NCI-H1048 (cell line): ENCODE data around the gene GINS1.
"Not testable (repeated sequence)": the region's sequence is repeated elsewhere in the genome, so short reads cannot be mapped to it uniquely, and the experiment has no call there.

Source experiments
- DNase-seq: peaks from one replicate; lab custom pipeline; 2025; lab: John Stamatoyannopoulos, UW

The GINS1 gene

GRCh38 chr20:25389858-25390537, 17.5 kb upstream of the GINS1 start:
- DNase-seq, result no peak

GRCh38 chr20:25390538-25391528, 16.6 kb upstream of the GINS1 start, which contains the start of gene ABHD12:
Gene ABHD12 (minus strand): TSS chr20:25390835. CDS start chr20:25390703, 132 bp downstream.
- DNase-seq, result peak; percentile 86

DNA sequence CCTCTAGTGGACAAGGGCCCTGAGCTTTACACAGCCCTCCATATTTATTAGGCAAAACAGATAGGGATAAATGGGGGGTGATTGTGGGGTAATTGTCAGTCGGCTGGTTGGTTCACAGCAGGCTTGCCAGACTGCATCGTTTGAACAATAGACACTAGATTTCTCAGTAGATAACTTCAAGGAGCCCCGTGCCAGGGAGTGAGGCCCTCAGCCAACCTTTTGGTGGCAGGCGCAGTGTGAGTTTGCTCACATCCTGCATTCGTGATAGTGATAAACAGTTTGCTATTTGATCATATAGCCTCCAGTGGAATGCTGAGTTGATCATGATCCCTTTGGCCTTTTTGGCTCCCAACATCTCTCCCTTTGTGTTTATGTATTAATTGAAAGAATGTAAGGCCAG, 13.2 kb upstream of the GINS1 start:
- no peak for DNase-seq

DNA sequence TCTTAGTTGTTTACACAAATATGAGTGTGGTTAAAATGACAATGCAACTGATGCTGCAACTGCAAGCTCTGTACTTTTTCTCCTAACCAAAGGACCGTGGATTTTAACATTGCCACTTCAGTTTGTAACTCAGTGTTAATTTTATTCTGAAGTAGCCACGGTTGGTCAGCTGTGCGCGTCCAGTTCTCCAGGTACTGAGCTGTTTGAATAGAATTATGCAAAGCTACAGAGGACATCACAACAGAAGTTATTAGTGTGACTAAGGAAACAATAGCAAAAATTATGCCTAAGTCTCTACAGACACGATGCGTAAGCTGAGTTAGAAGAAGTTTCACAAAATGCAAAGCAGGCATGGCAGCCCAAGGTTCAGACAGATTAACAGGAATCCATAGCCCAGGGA, 12.5 kb upstream of the GINS1 start:
- DNase-seq, result no peak

DNA sequence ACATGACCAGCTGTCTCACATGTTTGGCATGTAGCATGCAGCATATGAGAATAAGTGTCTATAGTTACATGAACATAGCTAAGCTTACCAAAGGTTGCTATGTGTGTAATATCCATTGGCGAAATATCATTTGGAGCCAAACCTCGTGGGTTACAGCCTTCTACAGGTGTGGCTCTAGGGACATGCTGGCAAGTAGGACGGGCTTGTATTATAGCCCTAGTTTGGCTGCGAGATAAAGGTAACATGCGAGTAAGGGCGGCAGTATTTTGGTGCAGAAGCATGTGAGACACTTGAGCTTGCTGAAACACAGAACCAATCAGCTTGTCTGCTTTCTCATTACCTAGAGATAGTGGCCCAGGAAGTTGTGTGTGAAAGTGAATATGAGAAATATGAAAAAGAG, 10.4 kb upstream of the GINS1 start:
- no peak for DNase-seq

GRCh38 chr20:25397821-25398220, 9.7 kb upstream of the GINS1 start:
- no peak for DNase-seq

DNA sequence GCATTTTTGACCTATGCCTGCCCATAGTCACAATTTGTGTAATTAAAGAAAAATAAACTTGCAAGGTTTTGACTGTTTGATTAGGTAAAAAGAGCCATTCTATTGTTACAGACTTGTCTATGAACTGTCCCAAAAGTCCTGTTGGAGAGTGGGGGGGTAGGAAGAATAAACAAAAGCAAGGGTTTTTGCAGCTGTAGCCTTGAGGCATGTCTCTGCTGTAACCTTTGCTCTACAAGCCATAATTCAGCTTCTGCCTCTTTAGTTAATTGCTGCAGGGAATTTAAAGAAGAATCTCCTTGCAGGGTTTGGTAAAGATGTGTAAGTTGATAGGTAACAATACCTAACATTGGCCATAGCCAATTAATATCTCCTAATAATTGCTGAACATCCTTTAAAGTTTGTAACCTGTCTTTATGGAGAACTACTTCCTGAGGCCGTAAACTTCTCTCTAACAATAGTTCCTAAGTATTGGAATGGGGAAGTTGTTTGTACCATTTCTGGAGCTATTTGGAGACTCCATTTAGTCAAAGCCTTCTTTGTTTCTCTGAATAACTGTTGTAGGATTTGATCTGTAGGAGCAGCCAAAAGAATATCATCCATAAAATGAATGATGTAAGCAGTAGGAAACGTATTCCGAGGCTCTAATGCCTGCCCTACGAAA, 9.0 kb upstream of the GINS1 start:
- no peak for DNase-seq

DNA sequence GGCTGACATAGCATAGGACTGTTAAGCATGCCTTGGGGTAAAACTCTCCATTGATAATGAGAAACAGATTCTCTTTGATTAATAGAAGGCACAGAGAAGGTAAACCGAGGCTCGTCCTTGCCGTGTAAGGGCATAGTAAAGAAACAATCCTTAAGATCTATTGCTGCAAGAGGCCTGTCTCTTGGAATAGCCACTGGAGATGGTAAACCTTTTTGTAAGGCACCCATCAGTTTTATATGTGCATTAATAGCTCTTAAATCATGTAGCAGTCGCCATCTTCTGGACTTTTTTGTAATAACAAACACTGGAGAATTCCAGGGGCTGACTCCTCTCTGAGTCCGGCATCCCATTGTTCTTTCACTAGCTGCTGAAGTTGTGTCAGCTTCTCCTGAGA, 8.4 kb upstream of the GINS1 start:
- DNase-seq, result peak; percentile 44

- DNase-seq, result not testable (repeated sequence)
These were observed 7.2 kb upstream of the GINS1 start for GRCh38 chr20:25400291-25400732.

GRCh38 chr20:25402583-25402982, 4.9 kb upstream of the GINS1 start:
- no peak for DNase-seq

GRCh38 chr20:25408170-25408547, 686 bp downstream of the GINS1 start:
- DNase-seq, result no peak

GRCh38 chr20:25408890-25409289, 1.4 kb downstream of the GINS1 start:
- no peak for DNase-seq

GRCh38 chr20:25418776-25419175, 11.3 kb downstream of the GINS1 start:
- no peak for DNase-seq

- no peak for DNase-seq
These were observed 13.6 kb downstream of the GINS1 start for GRCh38 chr20:25421102-25421501.

DNA sequence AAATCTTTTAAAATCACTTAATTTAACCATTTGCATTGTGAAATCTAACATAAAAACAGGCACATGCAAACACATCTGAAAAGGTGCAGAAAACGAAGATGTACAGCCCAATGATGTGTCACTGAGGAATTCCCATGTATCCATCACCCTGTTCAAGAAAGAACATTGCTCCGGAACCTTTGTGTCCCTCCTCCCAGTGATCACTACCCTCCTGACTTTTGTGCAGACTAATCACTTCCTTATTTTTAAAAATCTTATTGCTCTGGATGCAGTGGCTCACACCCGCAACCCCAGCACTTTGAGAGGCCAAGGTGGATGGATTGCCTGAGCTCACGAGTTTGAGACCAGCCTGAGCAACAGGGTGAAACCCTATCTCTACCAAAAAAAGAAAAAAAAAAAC, 14.6 kb downstream of the GINS1 start:
- DNase-seq, result no peak

- DNase-seq, result no peak
These were observed 17.1 kb downstream of the GINS1 start for GRCh38 chr20:25424536-25424935.

GRCh38 chr20:25437153-25437581, 29.7 kb downstream of the GINS1 start:
- no peak for DNase-seq

- no peak for DNase-seq
These were observed 31.9 kb downstream of the GINS1 start for GRCh38 chr20:25439328-25439727.

DNA sequence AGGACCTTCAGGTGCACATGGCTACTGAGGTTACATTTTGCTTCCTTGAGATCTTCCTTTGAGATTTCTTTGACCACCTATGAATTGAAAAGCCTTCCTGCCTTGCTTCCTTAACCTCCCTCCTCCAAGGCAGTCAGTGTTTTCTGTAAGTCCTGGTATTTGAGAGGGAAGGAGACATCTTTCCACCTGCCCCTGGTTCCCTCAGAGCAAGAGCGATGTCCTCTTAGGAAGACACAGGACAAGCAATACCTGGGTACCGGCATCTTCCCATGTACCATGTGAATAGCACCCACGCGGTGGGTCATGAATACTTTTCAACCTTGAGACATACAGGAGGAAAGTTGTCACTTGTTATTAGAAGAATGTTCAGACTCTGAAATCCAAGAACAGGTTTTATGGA, 37.1 kb downstream of the GINS1 start:
- DNase-seq, result no peak

- DNase-seq, result no peak
These were observed 40.2 kb downstream of the GINS1 start for GRCh38 chr20:25447671-25448070.

DNA sequence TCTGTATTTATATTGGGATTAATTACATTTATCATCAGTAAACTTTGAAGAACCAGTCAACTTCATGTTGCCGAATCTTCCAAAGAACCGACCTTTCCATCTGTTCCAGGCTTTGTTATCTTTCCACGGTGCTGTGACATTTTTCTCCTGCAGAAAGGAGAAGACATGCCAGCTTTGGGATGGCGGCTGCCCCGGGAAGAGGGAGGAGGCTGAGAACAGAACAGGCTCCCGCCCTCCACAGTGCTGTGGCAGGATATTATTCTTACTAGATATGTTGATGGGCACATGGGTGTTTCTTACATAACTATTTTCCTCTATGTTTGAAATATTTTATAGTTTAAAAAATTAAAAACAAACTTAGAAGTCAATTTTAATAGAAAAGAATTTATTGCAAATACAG, 44.9 kb downstream of the GINS1 start:
- DNase-seq, result no peak

DNA sequence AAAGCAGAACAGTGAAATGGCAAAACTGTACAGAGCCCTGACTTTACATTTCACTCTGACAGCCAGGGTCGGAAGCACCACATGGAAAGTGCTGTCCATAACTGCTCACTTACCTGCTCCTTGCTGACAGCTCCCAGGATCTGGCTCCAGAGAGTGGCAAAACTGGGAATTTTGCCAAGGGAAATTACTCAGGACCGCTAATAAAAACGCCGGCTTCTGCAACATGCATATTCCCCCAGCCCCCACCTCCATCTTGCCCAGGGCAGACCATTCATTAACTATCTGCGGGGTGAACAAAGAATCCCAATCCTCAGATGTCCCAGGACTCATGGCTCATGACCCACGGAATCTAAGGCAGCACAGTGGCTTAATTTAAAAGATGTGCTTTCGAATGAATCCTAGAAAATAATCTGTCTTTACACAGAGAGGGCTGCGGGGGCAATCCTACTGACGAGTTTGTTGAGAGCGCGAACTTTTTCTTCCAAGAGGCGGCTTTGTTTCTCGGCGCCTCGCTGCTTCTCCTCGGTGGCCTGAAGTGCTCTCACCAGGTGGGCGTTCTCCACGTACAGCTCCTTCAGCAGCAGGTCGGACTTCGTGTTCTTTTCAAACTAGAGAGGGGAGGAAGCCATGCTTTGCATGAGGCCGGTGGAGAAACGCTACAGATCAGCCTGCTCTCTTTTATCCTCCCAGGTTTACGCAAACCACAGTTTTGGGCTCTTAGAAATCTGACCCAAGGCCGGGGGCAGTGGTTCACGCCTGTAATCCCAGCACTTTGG, 45.8 kb downstream of the GINS1 start:
- DNase-seq, result peak; percentile 64
